Naive thymus-derived CD8-positive, alpha-beta T cell (primary cell): ENCODE results near the gene BCL2L2. TPM values are rescaled to one million over a fixed set of nuclear protein-coding genes. Genes with fewer than 3 reads are reported as not detected.

Experiments
- ATAC-seq, 2 donors: fragments of 150-1000 bp; cut with Tn5 transposase in 1 of 2; sonication (Bioruptor Pico), chemical (Tn5 transposase) in 1 of 2; 1 replicate in 1 of 2; 2 replicates in 1 of 2; pipeline ENCODE4 v1.10.0; 2021; ENCODE audit warnings: mild to moderate bottlenecking in 2 of 2, moderate library complexity in 2 of 2
- POLR2A ChIA-PET: fragments of 350-600 bp; sonication (Branson Sonifier 250); formaldehyde crosslinking; loops from one replicate; lab custom pipeline; 2021; ENCODE audit warnings: antibody characterized with exemption; lab: Charles Lee
- DNase-seq, 10 donors: peaks; one replicate each; pipeline versions ENCODE4 v3.0.0 to v3.0.0-alpha.2; 2020 to 2022
- H3K27ac Mint-ChIP-seq, 10 donors: one replicate each; pipeline ENCODE4 v1.8.0; 2020 to 2022; ENCODE audit warnings: mild to moderate bottlenecking in 10 of 10, mixed read lengths in 10 of 10, moderate library complexity in 4 of 10, inconsistent platforms in 1 of 10
- H3K27me3 Mint-ChIP-seq, 5 donors: one replicate each; pipeline ENCODE4 v1.8.0; 2021 to 2022; ENCODE audit warnings: mixed read lengths in 5 of 5
- H3K36me3 Mint-ChIP-seq, 3 donors: one replicate each; pipeline ENCODE4 v1.8.0; 2020 to 2022; ENCODE audit warnings: mixed read lengths in 3 of 3, mild to moderate bottlenecking in 2 of 3, inconsistent platforms in 1 of 3
- H3K4me1 Mint-ChIP-seq, 4 donors: one replicate each; pipeline ENCODE4 v1.8.0; 2021 to 2022; ENCODE audit warnings: mixed read lengths in 4 of 4
- H3K4me3 Mint-ChIP-seq, 10 donors: one replicate each; pipeline ENCODE4 v1.8.0; 2020 to 2022; ENCODE audit warnings: mild to moderate bottlenecking in 10 of 10, mixed read lengths in 10 of 10, moderate library complexity in 6 of 10, inconsistent platforms in 1 of 10
- H3K9me3 Mint-ChIP-seq, 9 donors: one replicate each; pipeline ENCODE4 v1.8.0; 2020 to 2022; ENCODE audit warnings: mixed read lengths in 9 of 9, mild to moderate bottlenecking in 3 of 9, inconsistent platforms in 1 of 9, moderate library complexity in 1 of 9
- polyA plus RNA-seq, 3 donors: library from polyadenylated mRNA; unstranded; fragments of 300-500 nt; fragmentation: Illumina TruSeq; gene quantifications; one replicate each; pipeline ENCODE4 v1.2.3, GENCODE V29; 2021
- total RNA-seq, 8 experiments: library from RNA in 2 of 8; stranded (reverse) in 2 of 8; gene quantifications; one replicate each; pipeline ENCODE4 v1.2.3 and lab custom pipeline; 2021 to 2026

Gene BCL2L2
- total and polyA plus RNA-seq, 5 experiments from 2014 or later, result 3.8 to 4.2 TPM; not detected in 3

DNA sequence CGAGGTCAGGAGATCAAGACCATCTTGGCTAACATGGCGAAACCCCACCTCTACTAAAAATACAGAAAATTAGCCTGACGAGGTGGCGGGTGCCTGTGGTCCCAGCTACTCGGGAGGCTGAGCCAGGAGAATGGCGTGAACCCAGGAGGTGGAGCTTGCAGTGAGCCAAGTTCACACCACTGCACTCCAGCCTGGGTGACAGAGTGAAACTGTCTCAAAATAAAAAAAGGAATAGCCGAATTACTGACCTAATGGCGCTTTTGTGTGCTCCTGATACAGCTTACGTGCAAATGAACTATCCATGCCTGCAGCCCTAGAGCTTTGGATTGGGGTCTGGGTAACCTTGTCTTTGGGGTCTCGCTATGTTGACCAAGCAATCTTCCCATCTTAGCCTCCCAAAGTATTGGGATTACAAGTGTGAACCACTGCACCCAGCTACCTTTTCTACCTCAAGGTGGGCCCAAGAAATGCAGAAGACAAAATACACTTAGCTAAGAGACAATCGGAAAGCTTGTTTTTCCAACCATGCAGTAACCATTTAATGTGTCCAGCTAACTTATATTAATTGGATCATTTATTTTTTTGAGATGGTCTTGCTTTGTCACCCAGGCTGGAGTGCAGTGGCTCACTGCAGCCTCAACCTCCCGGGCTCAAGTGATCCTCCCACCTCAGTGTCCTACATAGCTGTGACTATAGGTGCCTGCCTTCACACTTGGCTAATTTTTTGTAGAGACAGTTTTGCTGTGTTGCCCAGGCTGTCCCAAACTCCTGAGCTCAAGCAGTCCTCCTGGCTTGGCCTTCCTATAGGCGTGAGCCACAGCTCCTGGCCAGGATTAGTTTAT, 20.1 kb downstream of the BCL2L2 start:
- no peaks in the 10 kb centered on the region for H3K27me3 Mint-ChIP-seq
- H3K27ac Mint-ChIP-seq, result peak overlapping the region in 6 of 10 donors; percentile 19 to 69 (median 54)
- POLR2A ChIA-PET, result interaction anchor here (1.3 to 2.2 kb wide), 2 partner anchors 25 to 53 kb away, joined by 4 to 14 read pairs; partner anchors contain the start of gene PPP1R3E
- no peak overlapping the region for H3K4me3 Mint-ChIP-seq
- H3K9me3 Mint-ChIP-seq, result no peaks in the 10 kb centered on the region
- peaks cover 0 to 42% (median 4%) of the 10 kb centered on the region in 3 donors for H3K36me3 Mint-ChIP-seq
- DNase-seq (no peak), ATAC-seq (no peak)
- peaks cover 16 to 22% (median 18%) of the 10 kb centered on the region in 4 donors for H3K4me1 Mint-ChIP-seq

DNA sequence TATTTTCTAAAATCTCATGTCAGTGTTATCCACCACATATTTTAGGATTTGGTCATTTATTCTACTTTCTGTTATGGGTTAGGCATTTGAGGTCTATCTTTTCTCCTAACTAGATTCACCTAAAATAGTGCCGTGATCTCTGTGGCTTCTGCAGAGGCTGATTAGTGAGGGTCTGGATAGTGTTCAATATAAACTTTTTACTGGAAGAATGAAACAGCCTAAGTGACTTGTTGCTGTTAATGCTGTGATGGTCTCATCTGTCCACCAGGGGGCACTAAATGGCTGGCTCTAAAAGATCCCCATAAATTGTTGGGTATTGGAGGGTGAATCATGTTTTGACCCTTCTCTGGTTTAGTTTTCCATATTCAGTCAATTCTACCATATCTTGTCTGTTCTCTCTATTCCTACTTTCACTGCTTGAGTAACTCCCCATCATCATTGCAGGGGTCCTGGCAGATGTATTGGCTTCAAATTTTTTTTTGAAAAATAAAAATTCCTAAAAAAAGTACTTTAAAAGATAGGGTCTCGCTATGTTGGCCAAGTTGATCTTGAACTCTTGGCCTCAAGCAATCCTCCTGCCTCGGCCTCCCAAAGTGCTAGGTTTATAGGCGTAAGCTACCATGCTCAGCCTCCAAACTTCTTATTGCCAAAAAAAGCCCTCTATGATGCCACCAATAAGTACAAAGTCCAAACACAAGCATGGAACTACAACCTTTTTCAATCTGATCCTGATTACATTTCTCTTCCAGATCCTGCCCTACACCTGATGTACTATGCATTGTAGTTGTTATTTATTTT, 21.5 kb downstream of the BCL2L2 start:
- H3K36me3 Mint-ChIP-seq, result peaks cover 0 to 31% (median 4%) of the 10 kb centered on the region in 3 donors
- peak in 9 of 10 donors; percentile 34 to 81 (median 59) for DNase-seq
- peak overlapping the region in 1 of 10 donors; percentile 63 for H3K27ac Mint-ChIP-seq
- POLR2A ChIA-PET, result interaction anchor here (1.2 kb wide), 2 partner anchors 8 to 239 kb away, joined by 6 to 9 read pairs; partner anchors contain the start of gene AP1G2
- H3K4me1 Mint-ChIP-seq, result peaks cover 2 to 9% (median 5%) of the 10 kb centered on the region in 4 donors
- H3K4me3 Mint-ChIP-seq, result no peak overlapping the region
- peak; percentile 73 to 81 for ATAC-seq
- H3K9me3 Mint-ChIP-seq, result no peaks in the 10 kb centered on the region
- no peaks in the 10 kb centered on the region for H3K27me3 Mint-ChIP-seq

DNA sequence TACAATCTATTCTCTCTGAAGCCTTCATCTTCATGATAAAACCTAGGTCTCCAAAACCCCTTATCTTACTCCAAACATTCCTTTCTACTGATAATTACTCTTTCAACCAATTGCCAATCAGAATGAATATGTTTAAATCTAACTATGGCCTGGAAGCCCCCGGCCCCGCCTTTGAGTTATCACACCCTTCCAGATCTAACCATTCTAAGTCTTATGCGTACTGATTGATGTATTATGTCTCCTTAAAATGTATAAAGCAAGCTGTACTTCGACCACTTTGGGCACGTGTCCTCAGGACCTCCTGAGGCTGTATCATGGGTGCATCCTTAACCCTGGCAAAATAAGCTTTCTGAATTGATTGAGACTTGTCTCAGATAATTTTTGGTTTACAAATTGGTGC, 29.0 kb downstream of the BCL2L2 start:
- no peak overlapping the region for H3K4me3 Mint-ChIP-seq
- no peaks in the 10 kb centered on the region for H3K4me1 Mint-ChIP-seq
- no peak for ATAC-seq
- H3K9me3 Mint-ChIP-seq, result peaks cover 0 to 3% (median 0%) of the 10 kb centered on the region in 9 donors
- no peaks in the 10 kb centered on the region for H3K36me3 Mint-ChIP-seq
- no peak overlapping the region for H3K27ac Mint-ChIP-seq
- H3K27me3 Mint-ChIP-seq, result peaks cover 2 to 32% (median 13%) of the 10 kb centered on the region in 5 donors
- POLR2A ChIA-PET, result no interaction called here
- no peak for DNase-seq

GRCh38 chr14:23339506-23340268, 33.1 kb downstream of the BCL2L2 start:
- no peaks in the 10 kb centered on the region for H3K4me1 Mint-ChIP-seq
- ATAC-seq (no peak), DNase-seq (no peak)
- peaks cover 0 to 3% (median 0%) of the 10 kb centered on the region in 9 donors for H3K9me3 Mint-ChIP-seq
- no peak overlapping the region for H3K4me3 Mint-ChIP-seq
- POLR2A ChIA-PET, result no interaction called here
- no peak overlapping the region for H3K27ac Mint-ChIP-seq
- peaks cover 2 to 31% (median 16%) of the 10 kb centered on the region in 5 donors for H3K27me3 Mint-ChIP-seq
- H3K36me3 Mint-ChIP-seq, result no peaks in the 10 kb centered on the region

DNA sequence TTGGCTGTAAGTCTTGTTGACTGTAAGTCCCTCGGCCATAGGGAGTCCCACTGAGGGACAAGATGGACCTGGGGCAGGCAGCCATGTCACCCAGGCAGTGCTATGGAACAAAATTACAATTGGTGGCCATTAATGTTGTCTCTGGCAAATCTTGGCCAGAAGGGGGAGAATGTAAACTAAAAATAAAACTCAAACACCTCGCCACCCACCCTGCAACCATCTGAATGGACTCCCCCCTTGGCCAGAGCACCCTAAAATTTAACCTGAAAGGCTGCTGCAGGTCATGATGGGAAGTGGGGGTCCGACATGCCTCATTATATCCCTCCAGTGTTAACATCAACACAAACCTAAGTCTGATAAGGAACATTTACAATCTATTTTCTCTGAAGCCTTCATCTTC, 37.8 kb downstream of the BCL2L2 start:
- H3K27me3 Mint-ChIP-seq, result peaks cover 0 to 7% (median 0%) of the 10 kb centered on the region in 5 donors
- peaks cover 0 to 3% (median 0%) of the 10 kb centered on the region in 9 donors for H3K9me3 Mint-ChIP-seq
- POLR2A ChIA-PET, result no interaction called here
- H3K36me3 Mint-ChIP-seq, result no peaks in the 10 kb centered on the region
- ATAC-seq (no peak), DNase-seq (no peak)
- H3K4me1 Mint-ChIP-seq, result peaks cover 0 to 3% (median 0%) of the 10 kb centered on the region in 4 donors
- H3K27ac Mint-ChIP-seq, result peak overlapping the region in 1 of 10 donors; percentile 47
- H3K4me3 Mint-ChIP-seq, result no peak overlapping the region

GRCh38 chr14:23345987-23346692, 39.5 kb downstream of the BCL2L2 start:
- no peak overlapping the region for H3K4me3 Mint-ChIP-seq
- DNase-seq, result no peak
- peaks cover 2 to 11% (median 5%) of the 10 kb centered on the region in 4 donors for H3K4me1 Mint-ChIP-seq
- no peaks in the 10 kb centered on the region for H3K9me3 Mint-ChIP-seq
- peaks cover 0 to 4% (median 0%) of the 10 kb centered on the region in 3 donors for H3K36me3 Mint-ChIP-seq
- POLR2A ChIA-PET, result no interaction called here
- no peak for ATAC-seq
- H3K27me3 Mint-ChIP-seq, result peaks cover 0 to 21% (median 10%) of the 10 kb centered on the region in 5 donors
- peak overlapping the region in 3 of 10 donors; percentile 41 to 74 (median 63) for H3K27ac Mint-ChIP-seq

- no peaks in the 10 kb centered on the region for H3K9me3 Mint-ChIP-seq
- peaks cover 0 to 26% (median 12%) of the 10 kb centered on the region in 5 donors for H3K27me3 Mint-ChIP-seq
- peaks cover 0 to 4% (median 0%) of the 10 kb centered on the region in 3 donors for H3K36me3 Mint-ChIP-seq
- DNase-seq, result no peak
- no peak overlapping the region for H3K27ac Mint-ChIP-seq
- H3K4me3 Mint-ChIP-seq, result no peak overlapping the region
- peaks cover 6 to 13% (median 9%) of the 10 kb centered on the region in 4 donors for H3K4me1 Mint-ChIP-seq
- ATAC-seq, result no peak
- POLR2A ChIA-PET, result interaction anchor here (0.6 kb wide), 1 partner anchor 88 kb away, joined by 3 read pairs; no protein-coding TSS in a partner anchor
These were observed 40.2 kb downstream of the BCL2L2 start for GRCh38 chr14:23346693-23347405.

- H3K4me1 Mint-ChIP-seq, result peaks cover 7 to 13% (median 10%) of the 10 kb centered on the region in 4 donors
- no peaks in the 10 kb centered on the region for H3K9me3 Mint-ChIP-seq
- peaks cover 0 to 26% (median 11%) of the 10 kb centered on the region in 5 donors for H3K27me3 Mint-ChIP-seq
- H3K4me3 Mint-ChIP-seq, result no peak overlapping the region
- no peak for DNase-seq
- no peak for ATAC-seq
- peaks cover 0 to 4% (median 0%) of the 10 kb centered on the region in 3 donors for H3K36me3 Mint-ChIP-seq
- POLR2A ChIA-PET, result interaction anchor here (0.6 kb wide), 1 partner anchor 89 kb away, joined by 3 read pairs; no protein-coding TSS in a partner anchor
- peak overlapping the region in 2 of 10 donors; percentile 5 to 40 for H3K27ac Mint-ChIP-seq
These were observed 41.0 kb downstream of the BCL2L2 start for GRCh38 chr14:23347406-23348296.

DNA sequence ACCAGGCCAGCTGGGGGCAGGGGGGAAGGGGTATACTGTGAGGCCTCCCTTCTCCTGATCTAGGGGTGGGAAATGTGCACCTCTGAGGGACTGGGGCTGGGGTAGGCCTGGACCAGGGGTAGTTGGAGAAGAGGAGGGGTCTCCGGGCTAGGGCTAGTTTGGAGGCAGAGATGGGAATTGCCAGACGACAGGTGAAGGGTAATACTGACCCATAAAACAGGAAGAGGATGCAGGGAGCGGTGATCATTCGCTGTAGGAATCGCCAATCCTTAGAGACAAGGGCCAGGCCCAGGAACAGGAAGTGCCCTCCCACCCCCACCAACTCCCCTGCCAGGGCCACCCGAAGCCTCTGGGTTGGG, 41.6 kb downstream of the BCL2L2 start:
- DNase-seq (no peak), ATAC-seq (no peak)
- Mint-ChIP-seq H3K4me3 (no peak overlapping the region), H3K27ac (no peak overlapping the region), H3K36me3 (peaks cover 0 to 4% (median 0%) of the 10 kb centered on the region in 3 donors), H3K4me1 (peaks cover 13 to 18% (median 15%) of the 10 kb centered on the region in 4 donors), H3K27me3 (peaks cover 0 to 27% (median 11%) of the 10 kb centered on the region in 5 donors), H3K9me3 (no peaks in the 10 kb centered on the region)
- POLR2A ChIA-PET, result no interaction called here

DNA sequence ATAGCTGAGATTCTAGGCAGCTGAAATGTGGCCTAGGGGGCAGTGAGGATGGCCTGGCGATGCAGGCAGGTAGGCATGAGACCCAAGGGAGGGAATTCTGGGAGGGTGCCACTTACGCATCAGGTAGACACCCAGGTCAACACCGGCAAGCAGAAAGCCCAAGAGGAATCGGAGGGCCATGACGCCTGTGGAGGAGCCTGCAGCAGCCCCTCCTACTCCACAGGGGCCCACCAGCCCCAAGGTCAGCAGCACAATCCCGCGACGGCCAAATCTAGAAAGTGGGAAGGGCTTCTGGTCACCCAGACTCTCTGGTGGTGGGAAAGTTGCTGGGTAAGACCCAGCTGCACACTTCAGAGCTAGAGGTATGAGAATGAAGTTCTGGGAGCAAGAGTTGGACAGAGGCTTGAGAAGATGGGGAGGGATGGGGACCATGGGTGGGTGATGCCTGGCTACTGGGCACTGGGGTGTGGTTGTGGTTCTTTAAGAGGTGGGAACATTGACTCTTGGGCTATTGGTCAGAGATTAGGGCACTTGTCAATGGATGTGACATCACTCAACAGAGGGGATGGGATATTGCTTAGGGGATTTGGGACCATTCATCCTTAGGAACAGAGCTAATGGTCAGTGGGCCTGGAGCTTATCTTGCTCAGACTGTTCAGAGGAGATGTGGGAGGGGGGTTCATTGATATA, 42.7 kb downstream of the BCL2L2 start:
- H3K4me1 Mint-ChIP-seq, result peaks cover 15 to 21% (median 18%) of the 10 kb centered on the region in 4 donors
- peak overlapping the region in 2 of 10 donors; percentile 2 to 42 for H3K27ac Mint-ChIP-seq
- peaks cover 0 to 4% (median 0%) of the 10 kb centered on the region in 3 donors for H3K36me3 Mint-ChIP-seq
- H3K9me3 Mint-ChIP-seq, result no peaks in the 10 kb centered on the region
- POLR2A ChIA-PET, result interaction anchor here (0.7 kb wide), 1 partner anchor 16 kb away, joined by 3 read pairs; no protein-coding TSS in a partner anchor
- H3K4me3 Mint-ChIP-seq, result peak overlapping the region in 3 of 10 donors; percentile 4 to 45 (median 12)
- DNase-seq, result no peak
- no peak for ATAC-seq
- peaks cover 0 to 38% (median 12%) of the 10 kb centered on the region in 5 donors for H3K27me3 Mint-ChIP-seq
